Cardiac fibroblast (primary cell): Measurements from ENCODE around the gene SLC4A5.

ENCODE experiments used
- DNase-seq, 2 donors: peaks; one replicate each; pipeline versions ENCODE4 v3.0.0 to v3.0.0-alpha.2; 2010; ENCODE audit warnings: low read depth in 2 of 2
- H3K4me3 ChIP-seq, 2 donors: replicated peaks in 1 of 2; 1 replicate in 1 of 2; 2 replicates in 1 of 2; pipeline ENCODE4 v1.5.1; 2011; ENCODE audit warnings: low read depth in 2 of 2, low read length in 2 of 2, mild to moderate bottlenecking in 2 of 2, moderate library complexity in 1 of 2
- CTCF ChIP-seq: IDR thresholded peaks from one replicate; pipeline ENCODE4 v1.5.1; 2011; ENCODE audit warnings: low read depth, mild to moderate bottlenecking, low read length, inconsistent platforms

SLC4A5 gene

GRCh38 chr2:74297391-74297790 lies 45.8 kb downstream of the SLC4A5 start:
- no peak overlapping the region for H3K4me3 ChIP-seq
- no peak for TF ChIP-seq CTCF
- no peak for DNase-seq

DNA sequence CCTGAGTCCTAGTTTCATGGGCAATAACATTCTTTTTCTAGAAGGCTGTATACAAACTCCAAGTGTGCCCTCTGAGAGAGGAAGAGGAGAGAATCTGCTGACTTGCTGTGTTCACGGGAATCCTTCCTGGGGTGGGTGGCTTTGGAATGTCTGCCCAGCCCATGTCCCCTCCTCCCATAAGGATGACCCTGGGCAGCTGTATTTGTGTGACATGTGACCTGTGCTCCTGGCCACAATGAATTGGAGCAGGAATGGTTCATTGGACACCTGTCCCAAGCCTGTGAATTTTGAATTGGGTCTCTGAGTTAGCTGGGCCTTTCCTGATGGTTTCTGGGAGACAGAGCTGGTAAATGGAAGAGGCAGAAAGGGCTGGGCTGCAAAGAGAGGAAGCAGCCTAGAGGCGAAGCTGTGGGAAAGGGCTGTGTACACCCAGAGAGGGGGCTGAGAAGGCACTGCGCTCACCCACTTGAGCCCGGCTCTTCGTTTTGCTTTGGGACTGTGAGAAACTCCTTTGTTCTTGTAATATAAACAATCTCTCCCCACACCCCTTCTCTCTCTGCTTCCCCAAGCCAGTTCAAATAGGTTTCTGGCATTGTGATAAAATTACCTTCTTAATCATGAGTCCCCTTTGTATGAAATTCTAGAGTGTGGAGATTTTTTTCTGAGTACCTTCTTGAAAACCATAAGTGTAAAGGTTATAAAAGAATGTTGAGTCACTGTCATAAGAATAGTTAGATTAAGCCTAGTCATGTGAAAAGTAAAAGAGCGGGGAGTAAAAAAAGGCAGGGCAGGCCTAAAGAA lies 49.8 kb downstream of the SLC4A5 start:
- H3K4me3 ChIP-seq: no peak overlapping the region
- no peak for TF ChIP-seq CTCF
- DNase-seq: no peak

DNA sequence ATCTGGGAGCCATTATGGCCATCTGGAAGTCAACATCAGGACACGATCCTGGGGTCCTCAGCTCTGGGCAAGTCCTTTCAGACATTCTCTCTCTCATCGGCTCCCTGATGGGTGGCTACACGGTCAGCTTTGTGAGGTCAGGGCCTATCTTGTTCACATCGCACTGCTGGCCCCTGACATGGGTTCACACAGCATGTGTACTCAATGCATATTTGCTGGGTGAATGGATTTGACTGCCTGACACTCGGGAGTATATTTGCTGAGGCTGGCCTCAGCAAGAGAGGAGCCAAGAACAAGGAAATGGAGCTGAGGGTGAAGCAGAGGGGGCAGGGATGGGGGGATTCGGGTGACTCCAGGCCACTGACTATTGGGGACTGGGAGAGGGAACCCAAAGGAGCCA lies 50.5 kb downstream of the SLC4A5 start:
- no peak for TF ChIP-seq CTCF
- DNase-seq: no peak
- H3K4me3 ChIP-seq: no peak overlapping the region

- no peak for DNase-seq
- TF ChIP-seq CTCF: no peak
- no peak overlapping the region for H3K4me3 ChIP-seq
Measured at GRCh38 chr2:74291886-74292621, 51.2 kb downstream of the SLC4A5 start.

DNA sequence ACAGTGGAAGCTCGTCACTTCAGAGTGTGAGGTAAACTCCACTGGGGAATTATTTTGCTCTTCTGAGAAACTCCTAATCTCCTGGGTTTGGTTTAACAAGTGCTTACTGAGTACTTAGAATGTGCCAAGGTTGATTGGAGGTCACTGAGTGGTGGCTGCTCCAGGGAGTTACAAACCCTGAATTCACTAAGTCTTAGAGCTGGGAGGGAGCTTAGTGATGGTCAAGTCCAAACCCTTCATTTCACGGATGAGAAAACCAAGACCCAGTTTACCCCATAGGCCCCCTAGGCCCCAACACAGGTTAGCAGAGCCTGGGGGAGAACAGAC lies 52.0 kb downstream of the SLC4A5 start:
- no peak for DNase-seq
- H3K4me3 ChIP-seq: no peak overlapping the region
- TF ChIP-seq CTCF: no peak

DNA sequence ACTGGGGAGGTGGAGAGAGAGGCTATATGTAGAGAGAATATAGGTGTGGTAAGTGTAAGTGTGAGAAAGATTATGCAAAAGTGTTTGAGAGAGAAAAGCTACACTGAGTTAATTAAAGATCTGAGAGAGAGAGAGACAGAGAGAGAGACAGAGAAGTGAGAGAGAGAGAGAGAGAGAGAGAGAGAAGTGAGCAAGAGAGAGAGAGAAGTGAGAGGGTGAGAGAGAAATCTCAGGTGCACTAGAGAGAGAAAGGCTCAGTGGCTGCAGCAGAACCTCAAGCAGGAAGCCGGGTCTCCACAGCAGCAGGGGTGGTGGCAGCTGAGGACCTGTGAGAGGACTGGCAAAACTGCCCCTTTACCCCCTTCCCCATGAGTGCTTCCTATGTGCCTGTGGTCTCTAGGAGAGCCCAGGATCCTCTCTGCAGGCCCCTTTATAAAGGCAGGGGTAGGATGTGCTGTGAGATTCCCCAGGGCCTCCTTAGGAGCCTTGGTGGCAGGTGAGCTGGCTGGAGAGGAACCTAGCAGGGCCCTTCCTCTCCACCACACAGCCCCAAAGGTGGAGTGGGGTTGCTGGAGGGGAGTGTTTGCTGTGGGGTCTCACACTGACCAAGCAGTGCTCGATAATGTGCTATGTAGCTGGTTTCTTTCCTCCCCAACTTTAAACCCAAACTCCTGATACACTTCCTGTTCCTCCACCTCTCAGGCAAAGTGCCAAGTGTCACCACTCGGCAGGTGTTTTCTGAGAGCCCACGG lies 52.6 kb downstream of the SLC4A5 start:
- DNase-seq: no peak
- no peak overlapping the region for H3K4me3 ChIP-seq
- TF ChIP-seq CTCF: no peak
